Islet precursor cell (in vitro differentiated cells): ENCODE data around the gene RRAS2.
"Not testable (repeated sequence)": the region's sequence is repeated elsewhere in the genome, so short reads cannot be mapped to it uniquely, and the experiment has no call there.

Source experiments
- DNase-seq: peaks from one replicate; pipeline ENCODE4 v3.0.0-alpha.2; 2018

RRAS2 gene

DNA sequence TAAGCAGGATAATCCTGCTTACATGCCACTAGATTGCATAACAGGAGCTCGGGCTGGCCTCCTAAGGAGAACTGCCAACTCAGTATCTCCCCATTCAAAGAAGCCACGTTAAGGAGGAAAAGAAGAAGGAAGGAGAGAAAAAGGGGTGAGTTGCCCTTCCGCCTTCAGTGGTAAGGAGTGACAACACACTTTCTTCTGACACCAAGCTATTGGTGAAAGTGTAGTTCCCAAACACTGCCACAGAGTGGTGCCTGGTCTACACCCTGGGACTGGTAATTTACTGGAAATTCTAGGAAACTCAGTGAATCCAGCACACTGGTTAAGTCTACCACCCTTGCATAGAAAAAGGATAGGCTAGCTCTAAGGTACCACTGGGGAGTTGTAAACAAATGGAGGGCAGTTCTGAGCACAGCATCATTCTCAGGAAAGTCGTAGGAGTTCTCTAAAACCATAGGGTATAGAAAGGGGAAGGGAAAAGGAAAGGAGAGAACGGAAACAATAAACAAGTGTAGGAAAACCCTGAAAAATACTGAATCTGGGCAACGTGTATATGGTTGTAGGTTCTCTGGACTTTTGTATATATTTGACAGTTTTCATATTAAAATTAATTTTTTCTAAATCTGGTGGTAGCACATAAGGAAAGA is 58.2 kb downstream of the RRAS2 start:
- peak; percentile 84 for DNase-seq

DNA sequence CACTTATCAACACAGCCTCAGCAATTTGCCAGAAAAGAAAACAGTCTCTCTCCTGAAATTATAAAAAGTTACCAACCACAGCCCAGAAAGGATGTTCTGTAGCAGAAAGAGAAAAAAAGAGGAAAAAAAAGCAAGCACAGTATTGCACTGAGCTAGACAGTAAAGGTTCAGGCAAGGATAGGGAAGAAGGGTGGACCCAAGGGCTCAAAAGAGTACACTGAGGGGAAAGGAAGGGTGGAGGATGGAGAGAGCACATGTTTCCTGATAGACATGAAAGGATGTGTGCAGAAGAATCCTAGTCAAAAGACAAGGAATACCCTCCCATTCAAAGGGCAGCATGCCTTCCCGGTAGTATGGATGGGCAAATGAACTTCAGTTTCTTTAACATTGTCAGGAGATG is 59.1 kb downstream of the RRAS2 start:
- DNase-seq, result no peak

DNA sequence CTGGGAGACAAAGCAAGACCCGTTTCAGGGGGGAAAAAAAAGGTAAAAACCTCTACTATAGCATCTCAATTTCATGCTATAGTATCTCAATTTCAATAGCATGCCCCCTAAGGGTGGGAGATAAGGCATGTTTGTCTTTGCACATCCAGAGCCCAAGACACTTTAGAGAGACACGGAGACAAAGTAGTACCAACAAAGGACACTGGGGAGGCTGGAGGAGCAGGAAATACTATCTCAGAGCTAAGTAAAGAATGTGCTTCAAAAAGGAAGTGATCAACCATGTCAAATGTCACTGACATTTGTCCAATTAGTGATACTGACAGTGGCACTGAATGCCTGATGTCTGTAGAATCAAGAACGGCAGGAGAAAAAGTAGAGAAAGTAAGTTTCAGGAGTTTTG is 68.6 kb downstream of the RRAS2 start:
- no peak for DNase-seq

DNA sequence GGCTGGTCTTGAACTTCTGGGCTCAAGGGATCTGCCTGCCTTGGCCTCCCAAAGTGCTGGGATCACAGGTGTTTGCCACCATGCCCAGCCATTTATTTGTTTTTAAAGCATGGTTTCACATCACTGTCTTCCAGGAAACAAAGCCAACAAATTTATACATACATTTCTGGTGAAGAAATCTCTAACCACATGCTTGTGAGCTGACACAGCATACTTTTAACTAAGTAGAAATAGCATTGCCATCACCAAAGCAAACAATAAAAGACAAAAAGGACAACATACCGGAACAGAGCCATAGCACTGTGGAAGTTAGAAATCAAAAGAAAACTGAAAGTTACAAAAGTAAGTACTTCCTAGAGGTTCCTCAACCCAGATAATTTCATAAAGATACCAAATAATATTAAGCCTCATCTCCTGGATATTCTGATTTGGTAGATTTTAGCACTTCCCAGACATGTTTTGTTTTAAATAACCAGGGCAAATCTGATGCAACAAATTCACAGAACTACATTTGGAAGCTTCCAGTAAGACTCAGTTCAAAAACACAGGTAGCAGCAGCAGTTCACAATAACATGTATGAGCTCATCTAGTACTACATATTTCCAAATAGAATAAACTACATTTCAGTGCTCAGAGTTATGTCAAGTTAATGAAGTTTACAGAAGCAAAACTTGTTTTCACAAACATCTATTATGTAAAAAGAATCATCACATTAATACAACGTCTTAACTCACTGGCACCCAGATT is 70.6 kb downstream of the RRAS2 start:
- DNase-seq, result no peak

DNA sequence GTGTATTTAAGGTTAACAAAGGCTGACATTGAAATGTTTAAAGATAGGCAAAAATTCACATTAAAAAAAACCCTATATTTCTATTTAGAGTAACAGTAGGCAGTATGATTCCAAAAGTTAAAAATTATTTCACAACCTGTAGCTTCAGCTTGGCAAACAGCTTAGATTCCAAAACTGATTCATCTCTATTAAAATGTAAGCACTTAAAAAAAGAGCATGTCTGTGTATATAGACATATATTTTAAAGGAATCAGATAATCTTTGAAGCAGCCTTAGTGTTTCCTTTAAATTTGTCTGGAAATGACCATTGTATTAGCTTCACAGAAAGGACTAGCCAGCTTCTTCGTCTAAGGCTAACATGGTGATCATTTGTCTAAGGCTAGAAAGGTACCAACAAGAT is 80.1 kb downstream of the RRAS2 start:
- not testable (repeated sequence) for DNase-seq

DNA sequence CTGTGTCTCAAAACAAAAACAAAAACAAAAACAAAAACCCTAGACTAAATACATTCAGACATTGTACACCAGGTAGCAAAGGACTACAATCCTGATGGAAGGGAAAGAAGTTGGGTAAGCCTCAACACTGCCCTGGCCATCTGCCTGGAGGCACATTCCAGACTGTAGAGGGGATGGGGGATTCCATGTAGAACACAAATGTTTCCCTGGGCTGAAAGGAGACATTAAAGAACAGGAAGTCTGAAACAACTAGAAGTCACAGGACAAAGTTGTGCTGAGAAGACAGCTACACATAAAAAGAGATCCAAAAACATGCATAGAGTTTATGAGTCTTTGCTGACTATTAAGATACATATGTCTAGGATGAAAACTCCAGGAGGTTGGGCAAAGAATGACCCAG is 83.9 kb downstream of the RRAS2 start:
- DNase-seq, result peak; percentile 77

DNA sequence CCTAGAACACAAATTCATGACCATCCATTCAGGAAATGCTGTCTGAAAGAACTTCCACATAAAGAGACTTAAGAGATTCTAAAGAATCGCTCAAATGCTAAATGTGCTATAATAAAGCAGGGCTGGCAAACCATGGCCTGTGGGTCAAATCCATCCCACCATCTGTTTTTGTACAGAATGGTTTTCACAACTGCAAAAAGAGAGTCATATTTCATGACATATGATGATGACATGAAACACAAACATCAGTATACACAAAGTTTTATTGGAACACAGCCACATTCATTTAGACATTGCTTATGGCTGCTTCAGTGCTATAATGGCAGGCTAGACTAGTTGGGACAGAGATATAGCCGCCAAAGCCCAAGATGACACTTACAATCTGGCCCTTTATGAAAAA is 85.1 kb downstream of the RRAS2 start:
- DNase-seq, result no peak

DNA sequence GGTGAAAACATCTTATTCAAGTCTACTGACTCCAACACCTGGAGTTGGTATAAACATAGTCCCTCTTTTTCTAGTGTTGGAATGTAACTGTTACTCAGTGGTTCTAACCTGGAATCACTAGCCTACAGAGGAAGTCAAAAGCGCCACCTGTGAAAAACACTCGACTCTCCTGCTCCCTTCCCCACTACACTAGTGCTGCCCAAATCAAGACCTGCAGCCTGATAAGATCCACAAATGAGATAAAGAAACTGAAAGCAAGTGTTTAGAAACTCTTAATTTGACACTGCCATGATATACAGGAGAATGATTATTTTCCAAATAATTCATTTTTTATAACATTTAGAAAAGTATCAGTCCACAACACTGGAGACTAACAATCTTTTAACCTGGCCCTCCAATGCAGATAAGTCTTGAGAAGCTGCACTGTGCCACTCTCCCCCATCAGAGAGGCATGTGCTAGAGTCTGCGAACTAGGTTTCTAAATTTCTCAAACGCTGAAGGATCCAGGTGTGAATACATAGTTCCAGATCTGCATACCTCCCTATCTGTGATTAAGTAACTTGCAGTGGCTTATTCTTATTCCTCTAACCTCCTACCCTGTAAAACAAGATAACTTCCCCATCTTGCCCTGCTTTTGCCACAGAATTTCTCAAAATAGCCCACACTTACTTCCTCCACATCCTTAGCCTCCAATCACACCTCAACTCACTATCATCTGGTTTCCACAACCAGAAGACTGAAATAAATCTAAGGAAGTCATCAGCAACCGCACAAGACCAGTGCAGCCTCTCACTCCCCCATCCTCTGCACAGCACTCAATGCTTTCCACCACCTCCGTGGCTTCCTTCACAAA is 88.1 kb downstream of the RRAS2 start:
- no peak for DNase-seq

DNA sequence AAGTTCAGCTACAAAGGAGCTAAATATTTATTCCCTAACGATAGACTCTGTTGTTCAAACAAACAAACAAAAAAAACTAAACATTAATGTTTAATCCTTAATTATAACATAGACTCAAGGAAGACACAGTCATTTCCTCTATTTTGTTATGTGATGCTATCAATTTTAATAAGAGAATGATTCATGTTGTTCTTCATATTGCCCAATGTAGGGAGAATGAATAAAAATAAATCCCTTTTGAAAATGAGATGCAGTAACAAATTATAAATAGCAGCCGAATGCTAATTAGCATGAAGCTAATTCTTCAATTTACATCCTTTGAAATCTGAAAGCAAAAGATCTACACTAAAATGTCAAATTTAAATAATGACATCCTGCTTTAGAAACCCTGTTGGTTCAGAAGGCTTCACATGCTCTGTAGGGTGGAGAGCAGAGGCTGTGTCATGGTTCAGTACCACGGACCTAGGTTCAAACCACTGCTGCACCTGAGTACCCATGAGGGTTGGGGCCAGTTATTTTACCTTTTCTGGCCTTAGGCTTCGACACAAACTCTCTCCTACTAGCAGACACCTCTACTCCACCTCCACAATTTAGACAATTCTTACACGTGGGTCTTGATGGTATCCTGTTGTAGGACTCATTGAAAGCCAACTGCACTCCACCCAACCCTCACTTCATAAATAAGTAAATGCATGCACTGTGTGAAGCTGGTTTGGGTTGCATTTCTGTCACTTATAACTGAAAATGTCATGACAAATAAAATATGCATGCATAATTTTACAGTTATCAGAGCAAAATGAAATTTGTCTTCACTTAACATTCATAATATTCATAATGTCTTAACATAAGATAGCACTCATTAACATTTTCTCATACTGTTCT is 89.0 kb downstream of the RRAS2 start:
- DNase-seq, result no peak

DNA sequence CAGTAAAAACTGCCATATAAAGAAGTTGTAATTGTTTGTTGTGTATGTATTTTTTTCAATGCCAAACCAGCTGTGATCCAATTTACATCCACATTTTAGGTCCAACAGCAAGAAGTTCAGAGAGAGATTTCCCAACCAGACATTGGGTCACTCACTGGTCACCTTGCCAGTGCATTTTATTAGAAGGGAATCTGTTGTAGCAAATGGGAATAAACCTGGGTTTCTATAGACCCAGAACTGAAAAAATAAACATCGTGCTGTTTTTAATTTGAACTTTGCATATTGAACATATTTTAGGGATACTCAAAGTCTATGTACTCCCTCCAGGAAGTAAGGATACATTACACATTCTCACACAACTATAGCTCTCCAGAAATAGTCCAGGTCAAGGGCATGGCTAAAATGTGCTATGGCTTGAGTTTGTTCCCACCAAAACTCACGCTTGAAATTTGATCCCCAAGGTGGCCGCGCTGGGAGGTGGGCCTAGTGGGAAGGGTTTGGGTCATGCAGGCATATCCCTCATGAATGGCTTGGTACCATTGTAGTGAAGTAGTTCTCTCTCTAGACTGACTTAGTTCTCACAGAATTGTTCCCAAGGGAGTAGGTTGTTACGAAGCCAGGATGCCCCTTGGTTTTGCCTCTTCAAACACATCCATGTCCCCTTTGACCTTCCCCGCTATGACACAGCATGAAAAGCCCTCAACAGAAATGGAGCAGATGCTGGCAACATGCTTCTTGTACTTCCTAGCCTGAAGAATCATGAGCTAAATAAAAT is 90.9 kb downstream of the RRAS2 start:
- no peak for DNase-seq

DNA sequence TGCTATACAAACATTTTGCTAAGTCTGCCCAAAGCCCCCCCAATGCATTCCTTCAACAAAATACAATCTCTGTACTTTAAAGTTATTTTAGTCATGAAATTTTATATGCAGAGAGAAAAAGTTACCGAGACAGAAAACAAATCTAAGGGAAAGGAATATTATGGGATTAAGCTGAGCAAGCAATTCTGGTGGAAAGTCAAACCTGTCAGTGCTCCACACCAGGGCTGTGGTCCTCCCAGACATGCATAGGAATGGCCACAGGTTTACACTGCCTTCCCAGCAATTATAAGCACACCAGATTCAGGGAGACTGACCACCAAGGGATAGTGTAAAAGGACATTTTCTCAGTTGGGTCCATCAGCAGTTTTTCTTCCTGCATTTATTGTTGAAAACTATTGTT is 92.4 kb downstream of the RRAS2 start:
- DNase-seq, result no peak

DNA sequence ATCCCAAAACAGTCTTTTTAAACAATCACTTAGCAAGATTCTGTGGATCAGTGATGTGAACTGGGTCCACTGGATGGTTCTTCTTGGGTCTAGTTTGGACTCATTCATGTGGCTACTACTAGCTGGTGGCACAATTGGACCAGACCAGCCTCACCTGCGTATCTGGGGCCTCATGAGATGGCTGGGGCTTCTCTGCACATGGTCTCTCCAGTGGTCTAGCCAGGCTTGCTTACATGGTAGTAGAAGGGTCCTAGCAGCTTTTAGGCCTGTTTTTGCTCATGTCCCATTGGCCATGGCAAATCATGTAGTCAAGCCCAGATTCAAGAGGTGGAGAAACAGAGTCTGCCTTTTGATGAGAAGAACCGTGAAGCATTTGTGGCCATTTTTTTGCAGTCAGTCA is 94.0 kb downstream of the RRAS2 start:
- DNase-seq, result no peak

DNA sequence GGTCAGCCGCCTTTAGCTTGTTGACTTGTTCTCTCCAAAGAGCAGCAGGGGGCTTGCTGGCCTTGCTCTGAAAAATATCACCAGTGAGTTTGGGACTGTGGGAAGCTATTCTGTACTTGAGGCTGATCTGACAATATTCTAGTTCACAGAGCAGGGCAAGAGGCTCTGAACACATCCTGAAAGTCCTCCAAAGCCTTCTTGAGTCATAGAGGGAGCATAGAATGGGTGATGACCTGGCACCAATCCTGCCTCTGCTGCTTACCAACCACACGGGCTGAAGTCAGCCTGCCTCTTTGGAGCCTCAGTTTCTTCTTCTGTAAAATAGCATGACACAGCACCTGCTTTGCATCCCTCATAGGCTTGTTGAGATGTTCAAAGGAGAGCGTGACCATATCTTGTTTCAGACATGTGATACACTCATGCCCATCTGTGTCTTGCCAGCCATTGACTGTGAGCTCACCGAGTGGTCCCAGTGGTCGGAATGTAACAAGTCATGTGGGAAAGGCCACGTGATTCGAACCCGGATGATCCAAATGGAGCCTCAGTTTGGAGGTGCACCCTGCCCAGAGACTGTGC is 96.6 kb downstream of the RRAS2 start:
- no peak for DNase-seq

DNA sequence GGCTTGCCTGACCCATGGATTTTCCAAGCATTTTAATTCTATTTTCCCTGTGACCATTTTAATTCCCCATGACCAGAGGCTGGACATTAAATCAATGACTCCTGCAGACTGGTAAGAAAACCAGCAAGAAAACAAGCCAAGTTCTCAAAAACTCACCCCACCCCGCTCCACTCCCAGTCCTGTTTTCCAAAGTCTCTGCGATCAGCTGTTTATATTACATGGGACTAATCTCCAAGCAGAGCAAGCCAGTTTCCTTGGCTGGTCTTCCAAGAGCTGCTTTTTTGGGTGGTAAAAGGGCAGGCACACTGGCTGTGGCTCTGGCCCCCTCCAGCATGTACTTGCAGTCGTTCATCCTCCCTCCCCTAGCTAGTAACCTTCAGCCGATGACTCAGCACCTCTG is 97.9 kb downstream of the RRAS2 start:
- DNase-seq, result no peak

DNA sequence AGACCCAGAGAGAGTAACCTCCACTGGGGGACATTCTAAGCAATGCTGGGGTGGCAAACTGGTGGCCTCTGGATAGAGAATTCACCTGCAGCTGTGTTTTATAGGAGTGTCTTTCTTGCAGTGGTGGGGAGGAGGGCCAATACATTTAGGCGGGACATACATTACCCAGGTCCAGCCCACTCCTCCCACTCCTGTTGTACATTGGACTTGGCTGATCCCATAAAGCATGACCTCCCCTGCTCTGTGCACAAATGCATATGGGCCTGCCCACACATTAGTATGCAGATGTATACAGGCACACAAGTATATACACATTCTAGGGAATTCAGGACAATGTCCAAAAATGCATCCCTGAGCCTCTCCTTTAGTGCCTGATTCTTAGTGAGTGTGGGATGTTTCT is 99.1 kb downstream of the RRAS2 start:
- DNase-seq, result no peak

DNA sequence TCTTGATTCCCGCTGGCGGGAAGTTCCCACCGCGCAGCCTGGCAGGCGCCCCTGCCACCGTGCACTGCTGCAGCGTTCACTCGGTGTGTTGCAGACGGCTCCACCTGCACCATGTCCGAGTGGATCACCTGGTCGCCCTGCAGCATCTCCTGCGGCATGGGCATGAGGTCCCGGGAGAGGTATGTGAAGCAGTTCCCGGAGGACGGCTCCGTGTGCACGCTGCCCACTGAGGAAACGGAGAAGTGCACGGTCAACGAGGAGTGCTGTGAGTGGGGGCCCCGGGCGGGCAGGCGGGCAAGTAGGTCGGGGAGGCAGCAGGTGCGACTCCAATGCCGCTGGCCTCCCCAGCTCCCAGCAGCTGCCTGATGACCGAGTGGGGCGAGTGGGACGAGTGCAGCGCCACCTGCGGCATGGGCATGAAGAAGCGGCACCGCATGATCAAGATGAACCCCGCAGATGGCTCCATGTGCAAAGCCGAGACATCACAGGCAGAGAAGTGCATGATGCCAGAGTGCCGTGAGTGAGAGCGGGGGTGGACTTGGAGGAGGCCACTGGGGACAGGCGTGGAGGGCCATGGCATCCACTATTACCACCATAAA is 99.7 kb downstream of the RRAS2 start:
- DNase-seq, result peak; percentile 50

DNA sequence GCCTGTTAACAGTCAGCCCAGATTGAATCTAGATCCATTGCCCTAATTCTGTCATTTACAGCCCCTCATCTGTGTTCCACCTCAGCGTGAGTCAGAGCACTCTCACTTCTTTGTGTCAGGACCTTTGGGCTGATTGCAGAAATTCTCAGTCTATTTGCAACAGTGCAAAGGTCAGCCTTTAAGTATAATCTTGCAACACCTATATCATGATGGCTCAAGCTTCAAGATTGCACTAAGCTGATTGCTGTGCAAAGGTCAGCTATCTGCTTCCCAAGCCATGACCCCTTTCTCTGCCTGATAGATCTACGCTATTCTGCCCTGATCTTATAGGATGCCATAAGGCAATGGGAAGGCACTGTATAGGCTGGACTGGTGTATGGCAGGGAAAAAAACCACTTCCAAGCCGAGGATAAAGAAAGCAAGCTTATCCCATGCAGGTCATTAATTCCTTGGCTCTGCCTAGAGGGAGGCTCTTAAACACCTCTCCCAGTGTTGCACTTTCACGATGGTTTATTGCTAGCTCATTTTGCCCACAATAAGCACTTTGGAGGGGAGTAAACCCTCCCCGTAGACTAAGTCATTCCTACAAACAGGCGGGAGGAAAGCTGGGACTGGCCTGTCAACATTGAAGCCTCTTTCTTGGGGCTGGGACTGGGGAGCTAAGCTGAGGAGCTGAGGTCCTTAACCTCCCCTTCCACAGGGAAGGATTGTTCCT is 100.6 kb downstream of the RRAS2 start:
- DNase-seq, result no peak

DNA sequence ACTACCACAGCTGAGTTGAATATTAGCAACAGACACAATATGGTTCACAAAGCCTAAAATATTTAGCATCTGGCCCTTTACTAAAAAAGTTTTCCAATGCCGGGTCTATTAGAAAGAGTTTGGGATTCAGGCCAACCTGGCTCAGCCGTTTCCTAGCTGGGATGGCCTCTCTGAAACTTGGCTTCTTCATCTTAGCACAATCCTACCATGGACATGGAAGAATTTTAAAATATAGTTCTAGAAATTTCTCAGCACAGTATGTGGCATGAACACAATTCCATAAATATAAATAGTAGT is 103.8 kb downstream of the RRAS2 start:
- no peak for DNase-seq

DNA sequence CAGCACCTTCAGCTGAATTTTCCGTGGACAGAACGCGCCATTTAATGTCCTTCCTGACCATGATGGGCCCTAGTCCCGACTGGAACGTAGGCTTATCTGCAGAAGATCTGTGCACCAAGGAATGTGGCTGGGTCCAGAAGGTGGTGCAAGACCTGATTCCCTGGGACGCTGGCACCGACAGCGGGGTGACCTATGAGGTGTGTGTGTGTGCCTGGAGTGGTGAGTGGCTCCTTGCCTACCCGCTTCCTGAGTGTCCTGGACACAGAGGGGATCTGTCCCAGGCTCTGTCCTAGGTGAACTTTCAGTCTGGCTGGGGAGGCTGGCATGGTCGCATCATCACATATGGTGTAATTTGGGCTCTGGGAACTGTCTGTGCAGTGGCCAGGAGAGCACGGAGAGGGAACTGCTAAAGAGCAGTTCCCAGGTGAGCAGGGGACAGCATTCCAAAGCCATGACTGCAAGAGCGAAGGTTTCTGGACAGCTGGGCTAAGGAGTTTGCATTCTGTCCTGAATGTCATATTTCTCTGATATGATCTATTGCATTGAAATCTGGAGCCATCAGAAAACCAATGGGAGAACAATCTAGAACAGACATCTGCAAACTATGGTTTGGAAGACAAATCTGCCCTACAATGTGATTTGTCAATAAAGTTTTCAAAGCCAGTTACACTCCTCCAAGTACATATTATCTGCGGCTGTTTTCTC is 104.3 kb downstream of the RRAS2 start:
- peak; percentile 84 for DNase-seq

DNA sequence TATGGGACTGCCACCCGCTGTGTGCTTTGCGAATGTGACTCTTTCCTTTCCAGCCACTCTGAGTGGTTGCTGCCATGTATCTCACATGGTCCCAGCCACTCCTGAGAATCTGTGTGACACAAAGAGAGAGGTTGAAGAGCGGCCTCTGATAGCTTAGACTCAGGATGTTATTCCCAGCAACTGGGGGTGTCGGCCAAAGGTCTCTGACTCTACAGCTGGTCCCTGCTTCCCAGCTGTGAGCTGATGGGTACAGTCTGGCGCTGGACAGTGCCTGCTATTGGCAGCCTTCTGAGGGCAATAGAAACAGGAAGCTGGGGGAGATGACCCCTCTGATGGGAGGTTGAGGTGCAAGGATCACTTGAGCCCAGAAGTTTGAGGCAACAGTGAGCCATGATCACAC is 105.1 kb downstream of the RRAS2 start:
- no peak for DNase-seq
